HAP-1 (cell line): ENCODE data around the gene VAC14.

ENCODE experiments used
- DNase-seq, 2 experiments: peaks; one replicate each; pipeline ENCODE4 v3.0.0-alpha.2; 2016 to 2020; ENCODE audit warnings: low spot score in 2 of 2
- H3K27me3 ChIP-seq: fragments of 250-450 bp; sonication (Bioruptor Pico); 2 replicates; pipeline ENCODE4 v1.5.1; 2020; ENCODE audit warnings: low read depth, mild to moderate bottlenecking, moderate library complexity
- H3K36me3 ChIP-seq: fragments of 250-450 bp; sonication (Bioruptor Pico); replicated peaks from 2 replicates; pipeline ENCODE4 v1.5.1; 2020; ENCODE audit warnings: mild to moderate bottlenecking
- H3K4me1 ChIP-seq: fragments of 250-450 bp; sonication (Bioruptor Pico); 2 replicates; pipeline ENCODE4 v1.5.1; 2020; ENCODE audit warnings: mild to moderate bottlenecking
- H3K4me3 ChIP-seq: fragments of 250-450 bp; sonication (Bioruptor Pico); 2 replicates; pipeline ENCODE4 v1.5.1; 2020; ENCODE audit warnings: mild to moderate bottlenecking, moderate library complexity
- H3K9me3 ChIP-seq: fragments of 250-450 bp; sonication (Bioruptor Pico); 2 replicates; pipeline ENCODE4 v1.5.1; 2020; ENCODE audit warnings: mild to moderate bottlenecking, moderate library complexity
- in situ Hi-C: fragments of 300-500 bp; cut with MboI; formaldehyde crosslinking; loops from 3 replicates; pipeline ENCODE4 v1.14.3; 2020; ENCODE audit warnings: low sequenced_read_pairs, inconsistent platforms, mixed read lengths

The VAC14 gene

GRCh38 chr16:70725912-70726828 is 74.8 kb downstream of the VAC14 start:
- no peak for DNase-seq
- in situ Hi-C loops, result no loop called here
- no peaks in the 10 kb centered on the region for H3K27me3 ChIP-seq
- no peaks in the 10 kb centered on the region for H3K36me3 ChIP-seq
- no peaks in the 10 kb centered on the region for H3K4me1 ChIP-seq
- no peaks in the 10 kb centered on the region for H3K9me3 ChIP-seq
- no peak overlapping the region for H3K4me3 ChIP-seq

GRCh38 chr16:70725024-70725911 is 75.7 kb downstream of the VAC14 start:
- no peak overlapping the region for H3K4me3 ChIP-seq
- no peaks in the 10 kb centered on the region for H3K4me1 ChIP-seq
- no peaks in the 10 kb centered on the region for H3K27me3 ChIP-seq
- no peaks in the 10 kb centered on the region for H3K36me3 ChIP-seq
- in situ Hi-C loops, result no loop called here
- no peaks in the 10 kb centered on the region for H3K9me3 ChIP-seq
- no peak for DNase-seq

- H3K4me3 ChIP-seq, result no peak overlapping the region
- in situ Hi-C loops, result no loop called here
- H3K36me3 ChIP-seq, result no peaks in the 10 kb centered on the region
- no peaks in the 10 kb centered on the region for H3K9me3 ChIP-seq
- no peaks in the 10 kb centered on the region for H3K27me3 ChIP-seq
- DNase-seq, result no peak
- no peaks in the 10 kb centered on the region for H3K4me1 ChIP-seq
These were observed 76.6 kb downstream of the VAC14 start for GRCh38 chr16:70724146-70725023.

GRCh38 chr16:70723740-70724145 is 77.2 kb downstream of the VAC14 start:
- no peaks in the 10 kb centered on the region for H3K36me3 ChIP-seq
- no peaks in the 10 kb centered on the region for H3K4me1 ChIP-seq
- no peak overlapping the region for H3K4me3 ChIP-seq
- no peak for DNase-seq
- in situ Hi-C loops, result no loop called here
- H3K9me3 ChIP-seq, result no peaks in the 10 kb centered on the region
- H3K27me3 ChIP-seq, result no peaks in the 10 kb centered on the region

GRCh38 chr16:70721202-70721963 is 79.6 kb downstream of the VAC14 start:
- in situ Hi-C loops, result no loop called here
- H3K36me3 ChIP-seq, result no peaks in the 10 kb centered on the region

GRCh38 chr16:70720425-70721201 is 80.3 kb downstream of the VAC14 start:
- H3K4me1 ChIP-seq, result no peaks in the 10 kb centered on the region
- in situ Hi-C loops, result no loop called here
- H3K27me3 ChIP-seq, result no peaks in the 10 kb centered on the region
- no peak for DNase-seq
- no peak overlapping the region for H3K4me3 ChIP-seq
- H3K9me3 ChIP-seq, result no peaks in the 10 kb centered on the region
- no peaks in the 10 kb centered on the region for H3K36me3 ChIP-seq

More at GRCh38 chr16:70721202-70721963, 79.6 kb downstream of the VAC14 start:
- Histone ChIP-seq H3K27me3 (no peaks in the 10 kb centered on the region), H3K9me3 (no peaks in the 10 kb centered on the region), H3K4me1 (no peaks in the 10 kb centered on the region), H3K4me3 (no peak overlapping the region)
- no peak for DNase-seq

- H3K4me1 ChIP-seq, result peaks cover 11% of the 10 kb centered on the region
- no peak for DNase-seq
- no peak overlapping the region for H3K4me3 ChIP-seq
- in situ Hi-C loops, result no loop called here
- no peaks in the 10 kb centered on the region for H3K36me3 ChIP-seq
- H3K9me3 ChIP-seq, result no peaks in the 10 kb centered on the region
- H3K27me3 ChIP-seq, result no peaks in the 10 kb centered on the region
These were observed 83.9 kb downstream of the VAC14 start for GRCh38 chr16:70717065-70717464.

GRCh38 chr16:70715860-70716357 is 85.0 kb downstream of the VAC14 start:
- Histone ChIP-seq H3K36me3 (no peaks in the 10 kb centered on the region), H3K4me3 (no peak overlapping the region), H3K4me1 (peaks cover 11% of the 10 kb centered on the region), H3K9me3 (no peaks in the 10 kb centered on the region), H3K27me3 (no peaks in the 10 kb centered on the region)
- in situ Hi-C loops, result no loop called here
- DNase-seq, result no peak

- H3K36me3 ChIP-seq, result no peaks in the 10 kb centered on the region
- DNase-seq, result no peak
- H3K4me3 ChIP-seq, result no peak overlapping the region
- in situ Hi-C loops, result no loop called here
- H3K4me1 ChIP-seq, result peaks cover 11% of the 10 kb centered on the region
- H3K9me3 ChIP-seq, result no peaks in the 10 kb centered on the region
- no peaks in the 10 kb centered on the region for H3K27me3 ChIP-seq
These were observed 85.7 kb downstream of the VAC14 start for GRCh38 chr16:70715055-70715858.

- Histone ChIP-seq H3K36me3 (no peaks in the 10 kb centered on the region), H3K27me3 (no peaks in the 10 kb centered on the region), H3K4me1 (peaks cover 11% of the 10 kb centered on the region), H3K9me3 (no peaks in the 10 kb centered on the region), H3K4me3 (no peak overlapping the region)
- DNase-seq, result no peak
- in situ Hi-C loops, result no loop called here
These were observed 86.3 kb downstream of the VAC14 start for GRCh38 chr16:70714581-70715054.

GRCh38 chr16:70713824-70714223 is 87.1 kb downstream of the VAC14 start:
- Histone ChIP-seq H3K9me3 (no peaks in the 10 kb centered on the region), H3K27me3 (no peaks in the 10 kb centered on the region), H3K4me1 (peaks cover 11% of the 10 kb centered on the region), H3K36me3 (no peaks in the 10 kb centered on the region), H3K4me3 (no peak overlapping the region)
- no peak for DNase-seq
- in situ Hi-C loops, result no loop called here
